Measurements from ENCODE around the gene NPRL2. TPM values are rescaled to one million over a fixed set of nuclear protein-coding genes. Genes with fewer than 3 reads are reported as not detected.

Gene NPRL2
- total RNA-seq, 1 experiment from 2014 or later = 23.9 TPM

GRCh38 chr3:50327943-50328691 lies 22.5 kb downstream of the NPRL2 start, which contains the start of gene TUSC2:
Gene TUSC2, minus strand, starts transcription at chr3:50328223. Its CDS starts 124 bp downstream, at chr3:50328099.
- DNase-seq (ENCODE audit: low read depth) = peak; percentile 95

DNA sequence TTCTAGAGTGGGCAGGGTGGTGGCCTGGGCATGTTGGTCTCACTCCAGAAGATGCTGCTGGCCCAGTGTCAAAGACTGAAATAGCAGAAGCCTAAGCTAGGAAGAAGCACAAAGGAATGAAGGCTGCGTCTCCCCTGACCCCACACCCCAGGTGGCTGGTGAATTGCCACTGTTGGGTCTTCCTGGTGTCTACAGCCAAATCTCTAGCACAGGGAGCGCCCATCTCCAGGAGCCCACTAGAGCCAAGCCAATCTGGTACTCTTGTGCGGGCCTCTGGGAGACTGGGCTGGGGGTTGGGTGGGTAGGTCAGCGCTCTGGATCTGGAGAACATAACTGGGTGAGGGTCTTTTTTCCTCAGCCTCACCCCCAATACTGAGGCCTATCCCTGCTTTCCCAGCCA lies 23.4 kb downstream of the NPRL2 start:
- DNase-seq (ENCODE audit: low read depth) = no peak

- DNase-seq (ENCODE audit: low read depth) = no peak
Observed at GRCh38 chr3:50326182-50326541, 24.4 kb downstream of the NPRL2 start.

GRCh38 chr3:50325497-50326181 lies 24.9 kb downstream of the NPRL2 start:
- DNase-seq (ENCODE audit: low read depth) = no peak

DNA sequence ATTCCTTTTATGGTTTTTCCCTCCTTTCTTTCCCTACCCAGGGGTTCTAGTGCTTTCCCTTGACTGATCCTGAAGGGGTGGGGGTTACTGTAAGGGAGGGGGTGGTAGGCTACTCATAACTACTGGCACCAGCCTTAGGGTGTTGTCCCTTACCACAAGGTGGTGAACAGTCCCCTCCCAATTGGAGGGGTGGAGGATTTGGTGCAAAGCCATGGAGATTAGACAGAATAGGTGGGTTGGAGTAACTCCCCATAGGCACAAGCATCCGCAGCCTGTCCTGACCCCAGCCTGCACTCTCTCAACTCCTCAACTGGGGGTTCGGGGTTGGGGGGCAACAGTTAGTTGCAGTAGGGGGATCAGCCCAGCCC lies 25.5 kb downstream of the NPRL2 start:
- no peak for DNase-seq (ENCODE audit: low read depth)

DNA sequence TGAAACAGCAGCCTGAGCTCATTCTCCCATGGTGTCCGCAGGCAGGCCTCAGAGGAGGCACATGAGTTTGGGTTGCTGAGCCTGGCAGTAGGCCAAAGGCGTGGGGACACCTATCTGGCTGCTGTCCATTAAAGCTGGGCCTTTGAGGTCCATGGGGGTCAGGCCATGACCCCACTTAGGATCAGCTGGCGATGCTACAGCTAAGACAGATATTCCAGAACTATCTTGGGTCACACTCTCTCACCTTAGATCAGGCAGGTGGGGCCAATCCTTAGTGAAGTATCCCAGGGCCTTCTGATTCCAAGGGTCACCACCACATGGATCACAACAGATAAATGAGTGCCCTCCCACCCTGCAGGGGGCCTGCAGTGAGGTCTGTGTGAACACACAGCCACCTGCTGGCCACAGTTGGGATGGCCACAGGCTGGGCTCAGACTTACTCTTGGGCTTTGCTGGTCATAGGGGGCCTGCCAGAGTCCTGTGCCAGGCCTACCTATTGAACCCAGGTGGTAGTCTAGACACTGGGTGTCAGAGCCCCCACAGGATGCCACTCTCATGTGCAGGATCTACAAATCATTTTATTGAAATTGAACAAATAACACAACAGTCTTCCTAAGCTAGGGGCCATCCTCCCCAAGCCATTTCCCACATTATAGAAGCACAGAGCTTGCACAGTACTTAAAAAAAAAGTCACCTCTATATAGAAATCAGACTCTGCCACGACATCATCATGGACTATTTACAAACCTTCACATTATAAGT lies 26.0 kb downstream of the NPRL2 start:
- DNase-seq (ENCODE audit: low read depth) = peak; percentile 57

GRCh38 chr3:50323614-50324199 lies 26.9 kb downstream of the NPRL2 start:
- DNase-seq (ENCODE audit: low read depth) = no peak

DNA sequence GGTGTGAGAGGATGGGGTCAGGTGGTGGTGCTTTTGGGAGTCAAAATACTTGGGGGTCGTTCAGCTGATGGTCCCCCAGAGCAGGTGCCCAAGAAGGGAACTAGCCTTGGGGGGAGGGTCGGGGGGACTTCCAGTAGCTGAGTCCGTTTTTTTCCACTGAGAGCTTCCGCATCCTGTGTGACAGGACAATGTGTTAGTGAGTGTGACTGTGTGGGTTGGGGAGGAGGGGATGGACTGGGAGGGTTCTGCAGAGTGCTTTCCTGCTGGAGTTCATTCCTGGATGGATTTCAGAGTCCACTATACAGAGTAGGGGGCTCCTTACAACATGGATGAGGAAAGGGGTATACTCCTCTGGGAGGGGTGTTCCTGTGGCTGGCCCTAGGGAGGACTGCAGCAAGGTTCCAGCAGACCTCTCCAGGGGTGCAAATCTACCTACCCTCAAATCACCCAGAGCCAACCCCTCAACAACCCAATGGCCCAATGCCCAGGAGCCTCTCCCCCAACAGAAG lies 27.4 kb downstream of the NPRL2 start:
- no peak for DNase-seq (ENCODE audit: low read depth)

DNA sequence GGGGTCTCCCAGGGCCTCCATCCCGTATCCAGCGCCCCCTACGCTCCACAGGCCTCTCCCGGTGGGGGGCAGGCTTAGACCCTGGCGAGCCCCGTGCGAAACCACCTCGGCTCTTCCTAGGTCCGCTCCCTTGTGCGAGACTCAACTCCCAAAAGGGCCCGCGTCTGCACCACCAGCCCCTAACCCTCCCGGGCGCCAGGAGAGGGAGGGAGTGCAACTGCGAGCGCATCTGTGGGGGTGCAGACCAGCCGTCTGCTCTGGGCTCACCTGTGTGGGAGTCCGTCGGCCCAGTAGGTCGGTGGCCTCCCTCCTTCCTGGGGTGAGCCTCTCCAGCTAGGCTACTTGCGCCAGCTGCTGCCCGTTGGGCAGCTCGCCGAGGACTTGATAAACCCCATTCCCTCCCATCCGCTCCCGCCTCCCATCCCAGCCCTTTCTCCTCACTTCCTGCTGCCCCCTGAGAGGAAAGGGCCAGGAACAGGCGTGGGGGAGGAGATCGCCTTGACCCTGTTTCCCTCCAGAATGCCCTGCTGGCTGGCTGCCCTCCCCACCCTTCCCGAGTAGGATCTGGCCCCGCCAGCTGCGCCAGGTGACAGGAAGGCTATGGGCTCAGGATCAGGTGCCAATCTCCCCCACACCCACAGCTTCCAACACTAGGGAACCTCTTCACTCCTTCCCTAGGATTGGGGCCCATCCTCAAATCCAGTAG lies 28.0 kb downstream of the NPRL2 start, which contains the start of gene HYAL2:
HYAL2 (minus strand) TSS at position 360 of the 706 bp plus-strand sequence. CDS start 2,256 bp downstream, outside the sequence.
- DNase-seq (ENCODE audit: low read depth) = no peak

DNA sequence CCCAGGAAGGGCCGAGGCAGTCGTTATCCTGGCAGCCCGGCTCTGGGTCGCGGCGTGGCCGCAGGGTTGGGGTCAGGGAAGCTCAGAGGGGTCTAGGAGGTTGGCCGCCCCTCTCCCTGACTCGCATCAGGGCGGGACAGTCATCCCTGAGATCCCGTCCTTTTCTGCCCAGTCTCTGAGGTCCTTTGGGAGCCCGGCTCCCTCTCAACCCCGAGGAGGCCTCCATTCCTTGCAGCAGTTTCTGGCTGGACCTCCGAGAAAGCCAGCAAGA lies 28.5 kb downstream of the NPRL2 start:
- DNase-seq (ENCODE audit: low read depth) = no peak

GRCh38 chr3:50321336-50322114 lies 29.1 kb downstream of the NPRL2 start:
- peak; percentile 85 for DNase-seq (ENCODE audit: low read depth)

DNA sequence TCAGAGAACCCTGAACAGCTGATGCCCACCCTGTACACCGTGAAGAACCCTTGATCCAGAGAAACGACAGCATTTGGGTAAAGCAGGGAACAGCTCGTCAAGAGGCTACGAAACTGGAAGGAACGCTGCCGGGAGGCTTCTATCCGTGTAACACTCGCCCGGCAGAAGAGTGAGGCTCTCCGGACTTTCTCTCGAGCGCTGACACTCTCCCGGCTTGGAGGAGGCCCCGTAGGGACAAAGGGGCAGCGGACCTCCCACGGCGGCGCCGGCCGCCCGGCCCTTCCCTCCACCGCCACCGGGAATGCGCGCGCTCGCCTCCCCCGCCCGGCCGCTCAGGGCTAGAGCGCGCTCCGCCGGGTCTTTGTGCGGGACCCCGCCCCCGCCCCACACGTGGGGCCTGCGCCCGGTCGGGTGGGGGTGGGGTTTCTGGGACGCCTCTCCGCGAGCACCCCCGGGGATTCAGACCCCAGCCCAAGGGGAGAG lies 29.7 kb downstream of the NPRL2 start:
- DNase-seq (ENCODE audit: low read depth) = peak; percentile 63

GRCh38 chr3:50319894-50320625 lies 30.5 kb downstream of the NPRL2 start:
- DNase-seq (ENCODE audit: low read depth) = no peak

- no peak for DNase-seq (ENCODE audit: low read depth)
Observed at GRCh38 chr3:50319181-50319893, 31.2 kb downstream of the NPRL2 start.

DNA sequence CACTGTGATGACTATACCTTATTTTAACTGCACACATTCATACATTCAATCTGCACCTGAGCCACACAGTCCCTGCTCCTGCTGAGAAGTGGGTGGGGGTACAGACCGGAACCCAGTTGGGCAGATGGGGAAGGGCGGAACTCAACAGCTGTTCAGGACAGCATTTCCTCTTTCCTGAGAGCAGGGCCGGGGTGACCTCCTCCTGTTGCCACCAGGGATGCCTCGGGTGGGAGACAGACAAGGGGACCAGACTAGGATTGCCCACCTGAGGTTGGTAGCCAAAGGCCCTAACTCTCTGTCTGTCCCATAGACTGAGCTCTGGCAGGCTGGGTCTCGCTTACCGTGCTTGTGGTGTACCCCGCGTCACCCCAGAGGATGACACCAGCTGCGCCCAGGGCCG lies 32.0 kb downstream of the NPRL2 start:
- no peak for DNase-seq (ENCODE audit: low read depth)

DNA sequence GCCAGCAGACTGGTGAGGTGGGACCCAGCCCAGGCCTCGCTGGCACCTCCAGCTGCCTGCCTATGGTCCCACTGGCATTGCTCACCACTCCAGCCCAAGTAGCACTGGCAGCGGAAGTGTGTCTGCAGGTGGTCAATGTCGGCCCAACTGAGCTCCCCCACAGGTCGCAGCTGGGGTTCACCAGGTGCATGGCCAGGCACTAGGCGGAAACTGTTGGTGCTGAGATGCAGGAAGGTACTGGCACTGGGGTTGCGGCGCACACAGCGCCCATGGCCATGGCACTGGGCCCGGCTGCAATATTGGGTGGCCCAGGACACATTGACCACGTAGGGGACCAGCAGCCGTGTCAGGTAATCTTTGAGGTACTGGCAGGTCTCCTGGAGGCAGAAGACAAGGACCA lies 32.4 kb downstream of the NPRL2 start:
- no peak for DNase-seq (ENCODE audit: low read depth)

DNA sequence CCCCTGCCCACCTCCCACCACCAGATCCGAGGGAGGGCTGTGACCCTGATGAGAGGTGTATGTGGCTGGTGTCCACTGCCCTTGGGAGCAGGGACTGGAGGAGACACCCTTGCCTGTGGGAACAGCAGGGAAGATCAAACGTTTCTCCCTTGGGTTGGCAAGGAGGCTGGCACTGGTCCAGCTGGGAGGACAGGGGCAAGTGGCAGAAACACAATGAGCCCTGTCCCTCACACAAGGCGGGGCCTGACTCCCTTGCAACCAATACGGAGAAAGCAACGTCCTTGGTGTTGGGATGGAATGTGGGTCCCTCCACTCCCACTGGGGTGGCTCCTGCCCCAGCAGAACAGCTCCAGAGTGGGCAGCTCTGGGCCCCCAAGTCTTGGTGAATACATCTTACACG lies 33.3 kb downstream of the NPRL2 start:
- no peak for DNase-seq (ENCODE audit: low read depth)

DNA sequence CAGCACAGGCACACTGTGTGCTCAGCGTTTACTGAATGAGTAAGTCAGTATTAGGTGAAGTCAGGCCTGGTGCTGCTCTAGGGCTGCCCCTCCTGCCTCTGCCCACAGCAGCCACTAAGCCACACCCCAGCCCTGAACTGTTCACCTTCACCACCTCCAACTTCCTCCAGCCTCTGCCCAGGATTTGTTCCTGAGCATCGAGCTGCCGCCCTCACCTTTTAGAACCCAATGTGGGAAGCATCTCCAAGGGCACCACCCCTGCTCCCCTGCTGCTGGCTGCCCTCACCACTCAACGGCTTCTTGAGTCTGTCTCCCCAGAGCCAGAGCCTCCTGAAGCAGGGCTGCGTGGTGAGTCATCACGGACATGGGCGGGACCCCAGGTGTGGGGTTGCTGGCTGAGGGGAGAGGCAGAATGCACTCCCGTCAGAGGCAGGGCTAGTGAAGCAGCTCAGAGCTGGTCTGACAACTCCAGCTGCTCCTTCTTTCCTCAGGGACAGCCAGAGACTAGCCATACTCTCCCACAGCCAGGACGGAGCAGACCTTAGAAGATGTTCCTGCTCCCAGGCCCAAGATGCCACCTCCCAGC lies 33.8 kb downstream of the NPRL2 start:
- DNase-seq (ENCODE audit: low read depth) = no peak

- no peak for DNase-seq (ENCODE audit: low read depth)
Observed at GRCh38 chr3:50314816-50315215, 35.8 kb downstream of the NPRL2 start.
